ENCODE results near the gene TOR1A. TPM values are rescaled to one million over a fixed set of nuclear protein-coding genes. Genes with fewer than 3 reads are reported as not detected.

TOR1A gene
- total RNA-seq, 1 donor from 2014 or later = 33.8 TPM

GRCh38 chr9:129853614-129854013, 29.7 kb upstream of the TOR1A start:
- no peaks in the 10 kb centered on the region for H3K27me3 Mint-ChIP-seq (ENCODE audit: low read depth)
- H3K9me3 Mint-ChIP-seq = no peaks in the 10 kb centered on the region
- DNase-seq (ENCODE audit: low spot score in 2 of 2, unreplicated experiment in 2 of 2) = no peak
- no peak overlapping the region for H3K4me3 Mint-ChIP-seq
- TF ChIP-seq CTCF (IDR thresholded peaks at IDR 0.05; ENCODE audit: unreplicated experiment) = no peak
- H3K27ac Mint-ChIP-seq = no peak overlapping the region
- H3K4me1 Mint-ChIP-seq = peaks cover 30% of the 10 kb centered on the region
- peaks cover 38% of the 10 kb centered on the region for H3K36me3 Mint-ChIP-seq

- Mint-ChIP-seq H3K4me3 (no peak overlapping the region), H3K9me3 (no peaks in the 10 kb centered on the region), H3K36me3 (peaks cover 32% of the 10 kb centered on the region), H3K27me3 (ENCODE audit: low read depth) (no peaks in the 10 kb centered on the region), H3K27ac (peak overlapping the region; percentile 72), H3K4me1 (peaks cover 30% of the 10 kb centered on the region)
- TF ChIP-seq CTCF (IDR thresholded peaks at IDR 0.05; ENCODE audit: unreplicated experiment) = no peak
- no peak for DNase-seq (ENCODE audit: low spot score in 2 of 2, unreplicated experiment in 2 of 2)
These were observed 28.6 kb upstream of the TOR1A start for GRCh38 chr9:129852579-129852978.

GRCh38 chr9:129851821-129852220, 27.9 kb upstream of the TOR1A start:
- no peak for TF ChIP-seq CTCF (IDR thresholded peaks at IDR 0.05; ENCODE audit: unreplicated experiment)
- H3K4me3 Mint-ChIP-seq = no peak overlapping the region
- H3K36me3 Mint-ChIP-seq = peaks cover 32% of the 10 kb centered on the region
- H3K27ac Mint-ChIP-seq = peak overlapping the region; percentile 81
- no peak for DNase-seq (ENCODE audit: low spot score in 2 of 2, unreplicated experiment in 2 of 2)
- H3K27me3 Mint-ChIP-seq (ENCODE audit: low read depth) = no peaks in the 10 kb centered on the region
- no peaks in the 10 kb centered on the region for H3K9me3 Mint-ChIP-seq
- peaks cover 30% of the 10 kb centered on the region for H3K4me1 Mint-ChIP-seq

- Mint-ChIP-seq H3K4me1 (peaks cover 30% of the 10 kb centered on the region), H3K4me3 (no peak overlapping the region), H3K27me3 (ENCODE audit: low read depth) (no peaks in the 10 kb centered on the region), H3K9me3 (no peaks in the 10 kb centered on the region), H3K36me3 (peaks cover 27% of the 10 kb centered on the region), H3K27ac (no peak overlapping the region)
- no peak for DNase-seq (ENCODE audit: low spot score in 2 of 2, unreplicated experiment in 2 of 2)
- no peak for TF ChIP-seq CTCF (IDR thresholded peaks at IDR 0.05; ENCODE audit: unreplicated experiment)
These were observed 27.1 kb upstream of the TOR1A start for GRCh38 chr9:129850821-129851550.

GRCh38 chr9:129849901-129850300, 26.0 kb upstream of the TOR1A start:
- no peak for DNase-seq (ENCODE audit: low spot score in 2 of 2, unreplicated experiment in 2 of 2)
- peaks cover 18% of the 10 kb centered on the region for H3K36me3 Mint-ChIP-seq
- no peak for TF ChIP-seq CTCF (IDR thresholded peaks at IDR 0.05; ENCODE audit: unreplicated experiment)
- no peaks in the 10 kb centered on the region for H3K27me3 Mint-ChIP-seq (ENCODE audit: low read depth)
- H3K4me3 Mint-ChIP-seq = no peak overlapping the region
- H3K4me1 Mint-ChIP-seq = peaks cover 30% of the 10 kb centered on the region
- no peaks in the 10 kb centered on the region for H3K9me3 Mint-ChIP-seq
- peak overlapping the region; percentile 51 for H3K27ac Mint-ChIP-seq
